Measurements from ENCODE around the gene BAX.

The BAX gene

GRCh38 chr19:48928164-48929025, 26.3 kb upstream of the BAX start:
- WGBS (ENCODE audit: insufficient coverage): 84% methylated on average over 7 of the region's 15 CpGs
- peaks cover 0 to 9% (median 6%) of the 10 kb centered on the region in 4 experiments for H3K4me1 ChIP-seq (ENCODE audit: control extremely low read depth in 1 of 4, control insufficient read depth in 4 of 4, insufficient read depth in 4 of 4, low read length in 3 of 4)
- no peak overlapping the region for H3K27ac ChIP-seq (ENCODE audit: insufficient read depth in 1 of 2, low read depth in 1 of 2, low read length in 2 of 2, poor library complexity in 1 of 2, severe bottlenecking in 2 of 2)
- H3K4me3 ChIP-seq (ENCODE audit: control insufficient read depth in 1 of 7, extremely low read depth in 1 of 7, insufficient read depth in 4 of 7, low read depth in 2 of 7, low read length in 6 of 7): no peak overlapping the region
- peak in 1 of 3 donors; percentile 56 for DNase-seq
- ChIA-PET CTCF (interaction anchor here (1.9 kb wide), 1 partner anchor 12 kb away, joined by 5 read pairs; no protein-coding TSS in a partner anchor), POLR2A (no interaction called here)
- no peaks in the 10 kb centered on the region for H3K9me3 ChIP-seq (ENCODE audit: control extremely low read depth in 1 of 5, control insufficient read depth in 4 of 5, insufficient read depth in 2 of 5, low read depth in 1 of 5, low read length in 4 of 5)
- H3K36me3 ChIP-seq (ENCODE audit: control insufficient read depth in 4 of 4, insufficient read depth in 4 of 4, low read length in 3 of 4): no peaks in the 10 kb centered on the region
- peaks cover 0 to 7% (median 6%) of the 10 kb centered on the region in 5 experiments for H3K27me3 ChIP-seq (replicated peaks in 2 of 5; ENCODE audit: control insufficient read depth in 4 of 5, insufficient read depth in 5 of 5, low read length in 4 of 5)

DNA sequence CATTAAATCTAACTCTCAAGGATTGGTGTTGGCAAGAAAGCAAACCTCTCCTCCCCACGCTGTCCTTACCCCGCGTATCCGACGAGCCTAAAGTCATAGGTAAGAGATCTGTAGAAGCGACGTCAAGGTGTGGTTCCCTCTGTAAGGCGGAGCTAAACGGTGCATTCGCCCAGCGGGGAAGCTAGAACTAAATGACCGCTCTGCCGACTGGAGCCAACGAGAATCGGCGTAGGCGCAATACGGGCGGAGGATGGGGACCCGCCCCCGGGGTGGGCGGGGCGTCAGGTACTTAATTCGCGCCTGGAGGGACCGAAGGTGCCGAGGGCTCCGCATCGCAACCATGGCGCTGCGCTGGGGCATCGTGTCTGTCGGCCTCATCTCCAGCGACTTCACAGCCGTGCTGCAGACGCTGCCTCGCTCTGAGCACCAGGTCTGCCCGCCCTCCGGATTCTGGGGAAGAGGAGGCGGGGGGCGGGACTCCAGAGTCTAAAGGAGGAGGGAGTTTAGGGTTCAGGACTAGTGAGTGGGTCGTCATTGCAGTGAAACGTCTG, 21.2 kb upstream of the BAX start, which contains the start of gene DHDH:
TSS of gene DHDH (plus strand) at position 318 of the 551 bp plus-strand sequence. CDS start at position 341, 23 bp downstream.
- Histone ChIP-seq H3K27me3 (replicated peaks in 2 of 5; ENCODE audit: control insufficient read depth in 4 of 5, insufficient read depth in 5 of 5, low read length in 4 of 5) (peaks cover 0 to 11% (median 6%) of the 10 kb centered on the region in 5 experiments), H3K4me1 (ENCODE audit: control extremely low read depth in 1 of 4, control insufficient read depth in 4 of 4, insufficient read depth in 4 of 4, low read length in 3 of 4) (peaks cover 0 to 14% (median 11%) of the 10 kb centered on the region in 4 experiments), H3K27ac (ENCODE audit: insufficient read depth in 1 of 2, low read depth in 1 of 2, low read length in 2 of 2, poor library complexity in 1 of 2, severe bottlenecking in 2 of 2) (no peak within 1 kb of the TSS), H3K36me3 (ENCODE audit: control insufficient read depth in 4 of 4, insufficient read depth in 4 of 4, low read length in 3 of 4) (no peaks in the 10 kb centered on the region), H3K9me3 (ENCODE audit: control extremely low read depth in 1 of 5, control insufficient read depth in 4 of 5, insufficient read depth in 2 of 5, low read depth in 1 of 5, low read length in 4 of 5) (no peaks in the 10 kb centered on the region), H3K4me3 (ENCODE audit: control insufficient read depth in 1 of 7, extremely low read depth in 1 of 7, insufficient read depth in 4 of 7, low read depth in 2 of 7, low read length in 6 of 7) (peak within 1 kb of the TSS; percentile 32 to 75 (median 55))
- peak; percentile 60 to 80 (median 79) for DNase-seq
- ChIA-PET POLR2A (interaction anchor here (0.6 kb wide), 1 partner anchor 17 kb away, joined by 3 read pairs; no protein-coding TSS in a partner anchor), CTCF (interaction anchor here (1.1 to 2.2 kb wide), 4 partner anchors 8 to 37 kb away, joined by 3 to 11 read pairs (median 6); no protein-coding TSS in a partner anchor)
- 3% methylated on average over 19 of the region's 43 CpGs for WGBS (ENCODE audit: insufficient coverage)

- peak; percentile 8 to 22 (median 20) for DNase-seq
- Histone ChIP-seq H3K4me1 (ENCODE audit: control extremely low read depth in 1 of 4, control insufficient read depth in 4 of 4, insufficient read depth in 4 of 4, low read length in 3 of 4) (peaks cover 0 to 14% (median 11%) of the 10 kb centered on the region in 4 experiments), H3K27me3 (replicated peaks in 2 of 5; ENCODE audit: control insufficient read depth in 4 of 5, insufficient read depth in 5 of 5, low read length in 4 of 5) (peaks cover 0 to 11% (median 6%) of the 10 kb centered on the region in 5 experiments), H3K36me3 (ENCODE audit: control insufficient read depth in 4 of 4, insufficient read depth in 4 of 4, low read length in 3 of 4) (no peaks in the 10 kb centered on the region), H3K27ac (ENCODE audit: insufficient read depth in 1 of 2, low read depth in 1 of 2, low read length in 2 of 2, poor library complexity in 1 of 2, severe bottlenecking in 2 of 2) (no peak overlapping the region), H3K4me3 (ENCODE audit: control insufficient read depth in 1 of 7, extremely low read depth in 1 of 7, insufficient read depth in 4 of 7, low read depth in 2 of 7, low read length in 6 of 7) (no peak overlapping the region), H3K9me3 (ENCODE audit: control extremely low read depth in 1 of 5, control insufficient read depth in 4 of 5, insufficient read depth in 2 of 5, low read depth in 1 of 5, low read length in 4 of 5) (no peaks in the 10 kb centered on the region)
- ChIA-PET CTCF (interaction anchor here (1.0 kb wide), 2 partner anchors 33 to 59 kb away, joined by 3 read pairs; partner anchors contain the start of gene RUVBL2), POLR2A (interaction anchor here (0.6 kb wide), 1 partner anchor 36 kb away, joined by 6 read pairs; no protein-coding TSS in a partner anchor)
- whole genome bisulfite sequencing (ENCODE audit: insufficient coverage): 94% methylated on average over 14 of the region's 19 CpGs
Measured at GRCh38 chr19:48934837-48935236, 19.8 kb upstream of the BAX start.

DNA sequence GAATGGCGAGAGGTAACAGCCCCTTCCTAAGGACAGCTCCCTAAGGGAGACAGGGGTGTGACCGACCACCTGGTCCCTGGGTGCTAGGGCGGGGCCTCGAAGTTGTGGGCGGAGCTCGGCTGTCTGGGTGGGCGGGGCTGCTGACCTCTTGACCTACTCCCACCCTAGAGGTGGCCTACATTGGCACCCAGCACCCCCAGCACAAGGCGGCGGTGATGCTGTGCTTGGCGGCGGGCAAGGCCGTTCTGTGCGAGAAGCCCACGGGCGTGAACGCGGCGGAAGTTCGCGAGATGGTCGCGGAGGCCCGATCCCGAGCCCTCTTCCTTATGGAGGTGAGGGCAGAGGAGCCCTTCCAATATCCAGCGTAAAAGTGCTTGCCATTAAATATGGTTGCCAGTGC, 18.8 kb upstream of the BAX start:
- H3K4me3 ChIP-seq (ENCODE audit: control insufficient read depth in 1 of 7, extremely low read depth in 1 of 7, insufficient read depth in 4 of 7, low read depth in 2 of 7, low read length in 6 of 7): no peak overlapping the region
- 98% methylated on average over 25 of the region's 25 CpGs for WGBS (ENCODE audit: insufficient coverage)
- H3K36me3 ChIP-seq (ENCODE audit: control insufficient read depth in 4 of 4, insufficient read depth in 4 of 4, low read length in 3 of 4): no peaks in the 10 kb centered on the region
- peaks cover 0 to 11% (median 6%) of the 10 kb centered on the region in 5 experiments for H3K27me3 ChIP-seq (replicated peaks in 2 of 5; ENCODE audit: control insufficient read depth in 4 of 5, insufficient read depth in 5 of 5, low read length in 4 of 5)
- ChIA-PET CTCF (no interaction called here), POLR2A (interaction anchor here (0.6 kb wide), 1 partner anchor 9 kb away, joined by 3 read pairs; no protein-coding TSS in a partner anchor)
- peaks cover 0 to 4% (median 0%) of the 10 kb centered on the region in 5 experiments for H3K9me3 ChIP-seq (ENCODE audit: control extremely low read depth in 1 of 5, control insufficient read depth in 4 of 5, insufficient read depth in 2 of 5, low read depth in 1 of 5, low read length in 4 of 5)
- H3K4me1 ChIP-seq (ENCODE audit: control extremely low read depth in 1 of 4, control insufficient read depth in 4 of 4, insufficient read depth in 4 of 4, low read length in 3 of 4): peaks cover 0 to 14% (median 11%) of the 10 kb centered on the region in 4 experiments
- no peak overlapping the region for H3K27ac ChIP-seq (ENCODE audit: insufficient read depth in 1 of 2, low read depth in 1 of 2, low read length in 2 of 2, poor library complexity in 1 of 2, severe bottlenecking in 2 of 2)
- no peak for DNase-seq

DNA sequence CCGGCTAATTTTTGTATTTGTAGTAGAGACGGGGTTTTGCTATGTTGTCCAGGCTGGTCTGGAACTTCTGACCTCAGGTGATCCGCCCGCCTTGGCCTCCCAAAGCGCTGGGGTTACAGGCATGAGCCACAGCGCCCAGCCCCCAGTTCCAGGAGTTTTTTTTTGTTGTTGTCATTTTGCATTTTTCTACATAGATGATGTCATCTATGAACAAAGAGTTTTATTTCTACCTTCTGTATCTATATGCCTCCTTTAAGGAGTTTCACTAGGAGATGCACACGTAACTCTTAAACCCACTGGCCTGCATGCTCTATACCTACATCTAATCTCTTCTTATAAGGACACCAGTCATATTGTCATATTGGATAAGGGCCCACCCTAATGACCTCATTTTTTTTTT, 16.4 kb upstream of the BAX start:
- Histone ChIP-seq H3K27ac (ENCODE audit: insufficient read depth in 1 of 2, low read depth in 1 of 2, low read length in 2 of 2, poor library complexity in 1 of 2, severe bottlenecking in 2 of 2) (no peak overlapping the region), H3K4me1 (ENCODE audit: control extremely low read depth in 1 of 4, control insufficient read depth in 4 of 4, insufficient read depth in 4 of 4, low read length in 3 of 4) (peaks cover 0 to 10% (median 7%) of the 10 kb centered on the region in 4 experiments), H3K4me3 (ENCODE audit: control insufficient read depth in 1 of 7, extremely low read depth in 1 of 7, insufficient read depth in 4 of 7, low read depth in 2 of 7, low read length in 6 of 7) (no peak overlapping the region), H3K9me3 (ENCODE audit: control extremely low read depth in 1 of 5, control insufficient read depth in 4 of 5, insufficient read depth in 2 of 5, low read depth in 1 of 5, low read length in 4 of 5) (peaks cover 0 to 7% (median 0%) of the 10 kb centered on the region in 5 experiments), H3K36me3 (ENCODE audit: control insufficient read depth in 4 of 4, insufficient read depth in 4 of 4, low read length in 3 of 4) (no peaks in the 10 kb centered on the region), H3K27me3 (replicated peaks in 2 of 5; ENCODE audit: control insufficient read depth in 4 of 5, insufficient read depth in 5 of 5, low read length in 4 of 5) (peaks cover 0 to 6% (median 0%) of the 10 kb centered on the region in 5 experiments)
- ChIA-PET POLR2A (no interaction called here), CTCF (no interaction called here)
- no peak for DNase-seq
- WGBS (ENCODE audit: insufficient coverage): 91% methylated on average over 4 of the region's 7 CpGs

DNA sequence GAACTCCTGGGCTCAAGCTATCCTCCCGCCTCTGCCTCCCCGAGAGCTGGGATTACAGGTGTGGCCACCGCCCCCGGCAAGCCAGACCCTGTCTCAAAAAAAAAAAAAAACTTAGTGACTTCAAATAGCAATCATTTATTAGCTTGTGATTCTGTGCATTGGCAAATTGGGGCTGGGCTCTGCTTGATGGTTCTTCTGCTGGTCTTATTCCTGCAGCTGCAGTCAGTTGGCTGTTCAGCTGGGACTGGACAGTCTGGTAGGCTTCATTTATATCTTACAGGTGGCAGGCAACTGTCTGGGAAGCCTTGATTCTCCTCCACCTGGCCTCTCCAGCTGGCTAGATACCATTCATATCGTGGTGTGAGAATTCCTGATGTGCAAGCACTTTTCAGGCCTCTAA, 13.8 kb upstream of the BAX start:
- Histone ChIP-seq H3K27me3 (replicated peaks in 2 of 5; ENCODE audit: control insufficient read depth in 4 of 5, insufficient read depth in 5 of 5, low read length in 4 of 5) (no peaks in the 10 kb centered on the region), H3K27ac (ENCODE audit: insufficient read depth in 1 of 2, low read depth in 1 of 2, low read length in 2 of 2, poor library complexity in 1 of 2, severe bottlenecking in 2 of 2) (no peak overlapping the region), H3K9me3 (ENCODE audit: control extremely low read depth in 1 of 5, control insufficient read depth in 4 of 5, insufficient read depth in 2 of 5, low read depth in 1 of 5, low read length in 4 of 5) (peaks cover 0 to 7% (median 0%) of the 10 kb centered on the region in 5 experiments), H3K4me1 (ENCODE audit: control extremely low read depth in 1 of 4, control insufficient read depth in 4 of 4, insufficient read depth in 4 of 4, low read length in 3 of 4) (no peaks in the 10 kb centered on the region), H3K4me3 (ENCODE audit: control insufficient read depth in 1 of 7, extremely low read depth in 1 of 7, insufficient read depth in 4 of 7, low read depth in 2 of 7, low read length in 6 of 7) (no peak overlapping the region), H3K36me3 (ENCODE audit: control insufficient read depth in 4 of 4, insufficient read depth in 4 of 4, low read length in 3 of 4) (no peaks in the 10 kb centered on the region)
- WGBS (ENCODE audit: insufficient coverage): 100% methylated on average over 3 of the region's 5 CpGs
- no peak for DNase-seq
- ChIA-PET POLR2A (no interaction called here), CTCF (interaction anchor here (0.6 to 1.4 kb wide), 3 partner anchors 8 to 17 kb away, joined by 3 to 6 read pairs (median 3); no protein-coding TSS in a partner anchor)

Data from common myeloid progenitor, CD34-positive (primary cell).